ENCODE data around the gene RPTOR. TPM values are rescaled to one million over a fixed set of nuclear protein-coding genes. Genes with fewer than 3 reads are reported as not detected.

RPTOR gene
- total and polyA plus RNA-seq, 2 donors (not counting 1 experiment from before 2014, with no cell fraction given) = 6.7 to 22.8 TPM

DNA sequence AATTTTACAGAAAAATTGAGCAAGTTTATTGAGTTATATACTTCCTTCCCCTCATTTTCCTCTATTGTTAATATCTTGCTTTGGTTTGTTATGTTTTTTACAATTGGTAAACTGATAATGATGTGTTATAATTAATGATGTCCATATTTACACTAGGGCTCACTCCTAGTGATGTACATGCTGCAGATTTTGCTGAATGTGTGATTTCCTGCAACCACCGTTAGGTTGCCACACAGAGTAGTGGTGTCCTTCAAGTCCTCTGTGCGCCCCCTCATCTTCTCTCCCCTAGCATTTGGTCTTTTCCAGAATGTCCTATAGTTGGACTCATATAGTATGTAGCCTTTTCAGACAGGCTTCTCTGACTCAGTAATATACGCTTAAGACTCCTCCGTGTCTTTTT is 167.5 kb downstream of the RPTOR start:
- H3K4me2 ChIP-seq (ENCODE audit: extremely low read depth, insufficient read depth, low read length) = no peak overlapping the region

DNA sequence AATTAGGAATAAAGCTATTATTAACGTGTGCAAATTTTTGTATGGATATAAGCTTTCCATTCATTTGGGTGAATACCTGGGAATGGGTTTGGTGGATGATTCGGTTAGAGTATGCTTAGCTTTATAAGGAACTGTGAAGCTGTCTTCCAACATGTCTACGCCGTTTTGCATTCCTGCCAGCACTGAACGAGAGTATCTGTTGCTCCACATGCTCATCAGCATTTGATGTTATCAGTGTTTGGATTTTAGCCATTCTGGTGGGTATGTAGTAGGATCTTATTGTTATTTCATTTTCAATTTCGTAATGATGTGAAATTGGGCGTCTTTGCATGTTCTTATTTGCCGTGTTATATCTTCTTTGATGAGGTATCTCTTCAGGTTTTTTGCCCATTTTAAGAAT is 168.0 kb downstream of the RPTOR start:
- no peak overlapping the region for H3K27ac ChIP-seq (ENCODE audit: insufficient read depth, low read length)
- no peaks in the 10 kb centered on the region for H4K20me1 ChIP-seq (ENCODE audit: control insufficient read depth, extremely low read depth, insufficient read depth, low read length)
- H3K4me1 ChIP-seq (ENCODE audit: control insufficient read depth, extremely low read depth, insufficient read depth, low read length) = no peaks in the 10 kb centered on the region
- H3K27me3 ChIP-seq (ENCODE audit: control insufficient read depth, insufficient read depth, low read length) = no peaks in the 10 kb centered on the region
- no peak overlapping the region for H2AFZ ChIP-seq (ENCODE audit: low read length)
- TF ChIP-seq EZH2 (IDR thresholded peaks at IDR 0.05; ENCODE audit: low read length, missing control alignments) = no peak
- TF ChIP-seq, protein P1, sequence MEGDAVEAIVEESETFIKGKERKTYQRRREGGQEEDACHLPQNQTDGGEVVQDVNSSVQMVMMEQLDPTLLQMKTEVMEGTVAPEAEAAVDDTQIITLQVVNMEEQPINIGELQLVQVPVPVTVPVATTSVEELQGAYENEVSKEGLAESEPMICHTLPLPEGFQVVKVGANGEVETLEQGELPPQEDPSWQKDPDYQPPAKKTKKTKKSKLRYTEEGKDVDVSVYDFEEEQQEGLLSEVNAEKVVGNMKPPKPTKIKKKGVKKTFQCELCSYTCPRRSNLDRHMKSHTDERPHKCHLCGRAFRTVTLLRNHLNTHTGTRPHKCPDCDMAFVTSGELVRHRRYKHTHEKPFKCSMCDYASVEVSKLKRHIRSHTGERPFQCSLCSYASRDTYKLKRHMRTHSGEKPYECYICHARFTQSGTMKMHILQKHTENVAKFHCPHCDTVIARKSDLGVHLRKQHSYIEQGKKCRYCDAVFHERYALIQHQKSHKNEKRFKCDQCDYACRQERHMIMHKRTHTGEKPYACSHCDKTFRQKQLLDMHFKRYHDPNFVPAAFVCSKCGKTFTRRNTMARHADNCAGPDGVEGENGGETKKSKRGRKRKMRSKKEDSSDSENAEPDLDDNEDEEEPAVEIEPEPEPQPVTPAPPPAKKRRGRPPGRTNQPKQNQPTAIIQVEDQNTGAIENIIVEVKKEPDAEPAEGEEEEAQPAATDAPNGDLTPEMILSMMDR (conservative IDR thresholded peaks at IDR 0.05 in 1 of 2, IDR thresholded peaks at IDR 0.05 in 1 of 2; ENCODE audit: low read depth in 1 of 2, low read length in 2 of 2) = no peak
- no peak overlapping the region for H3K4me3 ChIP-seq (replicated peaks in 1 of 4; ENCODE audit: control extremely low read depth in 1 of 4, insufficient read depth in 1 of 4, low read depth in 3 of 4, low read length in 4 of 4)
- no peak overlapping the region for H3K4me2 ChIP-seq (ENCODE audit: extremely low read depth, insufficient read depth, low read length)
- no peaks in the 10 kb centered on the region for H3K79me2 ChIP-seq (ENCODE audit: control insufficient read depth, insufficient read depth, low read length)
- H3K36me3 ChIP-seq (ENCODE audit: control insufficient read depth, insufficient read depth, low read length) = no peaks in the 10 kb centered on the region
- no peak overlapping the region for H3K9ac ChIP-seq (ENCODE audit: insufficient read depth, low read length)
- no peaks in the 10 kb centered on the region for H3K9me3 ChIP-seq (ENCODE audit: control insufficient read depth, insufficient read depth, low read depth, low read length)
- no peak for DNase-seq (ENCODE audit: low read depth in 2 of 2)

More for the DNA sequence above, 167.5 kb downstream of the RPTOR start:
- H3K9ac ChIP-seq (ENCODE audit: insufficient read depth, low read length) = no peak overlapping the region
- H2AFZ ChIP-seq (ENCODE audit: low read length) = no peak overlapping the region
- DNase-seq (ENCODE audit: low read depth in 2 of 2) = no peak
- H3K27me3 ChIP-seq (ENCODE audit: control insufficient read depth, insufficient read depth, low read length) = no peaks in the 10 kb centered on the region
- no peaks in the 10 kb centered on the region for H3K4me1 ChIP-seq (ENCODE audit: control insufficient read depth, extremely low read depth, insufficient read depth, low read length)
- H4K20me1 ChIP-seq (ENCODE audit: control insufficient read depth, extremely low read depth, insufficient read depth, low read length) = no peaks in the 10 kb centered on the region
- H3K9me3 ChIP-seq (ENCODE audit: control insufficient read depth, insufficient read depth, low read depth, low read length) = no peaks in the 10 kb centered on the region
- no peaks in the 10 kb centered on the region for H3K79me2 ChIP-seq (ENCODE audit: control insufficient read depth, insufficient read depth, low read length)
- no peaks in the 10 kb centered on the region for H3K36me3 ChIP-seq (ENCODE audit: control insufficient read depth, insufficient read depth, low read length)
- no peak overlapping the region for H3K4me3 ChIP-seq (replicated peaks in 1 of 4; ENCODE audit: control extremely low read depth in 1 of 4, insufficient read depth in 1 of 4, low read depth in 3 of 4, low read length in 4 of 4)
- TF ChIP-seq EZH2 (IDR thresholded peaks at IDR 0.05; ENCODE audit: low read length, missing control alignments) = no peak
- TF ChIP-seq, protein P1 (conservative IDR thresholded peaks at IDR 0.05 in 1 of 2, IDR thresholded peaks at IDR 0.05 in 1 of 2; ENCODE audit: low read depth in 1 of 2, low read length in 2 of 2) = no peak
- no peak overlapping the region for H3K27ac ChIP-seq (ENCODE audit: insufficient read depth, low read length)

DNA sequence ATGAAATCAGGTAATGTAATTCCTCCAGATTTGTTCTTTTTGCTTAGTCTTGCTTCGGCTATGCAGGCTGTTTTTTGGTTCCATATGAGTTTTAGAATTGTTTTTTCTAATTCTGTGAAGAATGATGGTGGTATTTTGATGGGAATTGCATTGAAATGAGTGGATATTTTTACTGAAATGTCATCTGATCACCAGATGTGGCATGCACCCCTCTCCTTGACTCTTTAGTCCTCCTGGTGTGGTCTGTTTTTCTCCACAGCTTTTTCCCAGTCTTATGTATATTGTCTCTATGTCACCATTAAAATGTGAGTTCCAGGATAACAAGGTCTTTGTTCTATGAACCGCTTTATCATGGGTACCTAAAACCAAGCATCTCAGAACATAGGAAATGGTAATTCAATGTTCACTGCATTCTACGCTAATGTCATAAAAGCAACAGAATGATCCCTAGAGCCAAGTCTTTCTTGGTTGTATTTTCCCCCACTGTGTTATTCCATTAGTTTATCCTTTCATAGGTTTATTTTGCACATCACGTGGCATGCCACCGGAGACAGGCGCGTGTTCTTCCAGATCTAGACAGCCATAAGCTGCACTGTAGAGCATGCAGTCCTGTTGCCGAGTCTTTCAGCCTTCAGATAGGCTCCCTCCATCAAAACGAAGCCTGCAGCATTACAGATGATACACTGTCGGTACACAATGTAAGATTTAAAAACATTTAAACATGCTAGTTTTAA is 172.5 kb downstream of the RPTOR start:
- Histone ChIP-seq H4K20me1 (ENCODE audit: control insufficient read depth, extremely low read depth, insufficient read depth, low read length) (no peaks in the 10 kb centered on the region), H3K4me1 (ENCODE audit: control insufficient read depth, extremely low read depth, insufficient read depth, low read length) (no peaks in the 10 kb centered on the region), H3K9me3 (ENCODE audit: control insufficient read depth, insufficient read depth, low read depth, low read length) (no peaks in the 10 kb centered on the region), H3K4me3 (replicated peaks in 1 of 4; ENCODE audit: control extremely low read depth in 1 of 4, insufficient read depth in 1 of 4, low read depth in 3 of 4, low read length in 4 of 4) (no peak overlapping the region), H3K79me2 (ENCODE audit: control insufficient read depth, insufficient read depth, low read length) (peaks cover 1% of the 10 kb centered on the region), H3K9ac (ENCODE audit: insufficient read depth, low read length) (no peak overlapping the region), H2AFZ (ENCODE audit: low read length) (no peak overlapping the region), H3K4me2 (ENCODE audit: extremely low read depth, insufficient read depth, low read length) (no peak overlapping the region), H3K27me3 (ENCODE audit: control insufficient read depth, insufficient read depth, low read length) (no peaks in the 10 kb centered on the region), H3K36me3 (ENCODE audit: control insufficient read depth, insufficient read depth, low read length) (no peaks in the 10 kb centered on the region), H3K27ac (ENCODE audit: insufficient read depth, low read length) (no peak overlapping the region)
- no peak for TF ChIP-seq EZH2 (IDR thresholded peaks at IDR 0.05; ENCODE audit: low read length, missing control alignments)
- TF ChIP-seq, protein P1 (conservative IDR thresholded peaks at IDR 0.05 in 1 of 2, IDR thresholded peaks at IDR 0.05 in 1 of 2; ENCODE audit: low read depth in 1 of 2, low read length in 2 of 2) = no peak
- DNase-seq (ENCODE audit: low read depth in 2 of 2) = no peak
